ENCODE measurements around the gene CMC2. TPM values are rescaled to one million over a fixed set of nuclear protein-coding genes. Genes with fewer than 3 reads are reported as not detected.

CMC2 gene
- total RNA-seq, 1 donor from 2014 or later = 130 TPM

- intact Hi-C loops (cut with DNase I) = loop anchor here (10.0 kb wide), 1 partner anchor 730 kb away; no protein-coding TSS in a partner anchor
- DNase-seq (ENCODE audit: missing footprints) (no peak), ATAC-seq (no peak)
Measured at GRCh38 chr16:81004646-81005353, 1.9 kb downstream of the CMC2 start.

GRCh38 chr16:81003610-81004460 lies 2.9 kb downstream of the CMC2 start:
- intact Hi-C loops (cut with DNase I) = loop anchor here (10.0 kb wide), 1 partner anchor 731 kb away; no protein-coding TSS in a partner anchor
- no peak for DNase-seq (ENCODE audit: missing footprints)
- ATAC-seq = no peak

- intact Hi-C loops (cut with DNase I) = loop anchor here (10.0 kb wide), 1 partner anchor 732 kb away; no protein-coding TSS in a partner anchor
- ATAC-seq = no peak
- no peak for DNase-seq (ENCODE audit: missing footprints)
Measured at GRCh38 chr16:81003064-81003463, 3.6 kb downstream of the CMC2 start.

- no peak for DNase-seq (ENCODE audit: missing footprints)
- no peak for ATAC-seq
- intact Hi-C loops (cut with DNase I) = loop anchor here (10.0 kb wide), 1 partner anchor 733 kb away; no protein-coding TSS in a partner anchor
Measured at GRCh38 chr16:81001330-81001729, 5.4 kb downstream of the CMC2 start.

- no peak for ATAC-seq
- no peak for DNase-seq (ENCODE audit: missing footprints)
- intact Hi-C loops (cut with DNase I) = loop anchor here (10.0 kb wide), 1 partner anchor 734 kb away; no protein-coding TSS in a partner anchor
Measured at GRCh38 chr16:81000873-81001272, 5.8 kb downstream of the CMC2 start.

- intact Hi-C loops (cut with DNase I) = no loop called here
- DNase-seq (ENCODE audit: missing footprints) (no peak), ATAC-seq (no peak)
Measured at GRCh38 chr16:80997964-80998620, 8.6 kb downstream of the CMC2 start.

- DNase-seq (ENCODE audit: missing footprints) = no peak
- ATAC-seq = no peak
- intact Hi-C loops (cut with DNase I) = no loop called here
Measured at GRCh38 chr16:80997139-80997798, 9.4 kb downstream of the CMC2 start.

GRCh38 chr16:80996688-80997138 lies 10.0 kb downstream of the CMC2 start:
- DNase-seq (ENCODE audit: missing footprints) = no peak
- ATAC-seq = no peak
- intact Hi-C loops (cut with DNase I) = no loop called here

- no peak for DNase-seq (ENCODE audit: missing footprints)
- intact Hi-C loops (cut with DNase I) = no loop called here
- no peak for ATAC-seq
Measured at GRCh38 chr16:80994451-80994850, 12.2 kb downstream of the CMC2 start.

GRCh38 chr16:80993834-80994233 lies 12.9 kb downstream of the CMC2 start:
- DNase-seq (ENCODE audit: missing footprints) (no peak), ATAC-seq (no peak)
- intact Hi-C loops (cut with DNase I) = no loop called here

- peak; percentile 63 for ATAC-seq
- intact Hi-C loops (cut with DNase I) = no loop called here
- DNase-seq (ENCODE audit: missing footprints) = no peak
Measured at GRCh38 chr16:80993307-80993706, 13.4 kb downstream of the CMC2 start.

- ATAC-seq (no peak), DNase-seq (ENCODE audit: missing footprints) (no peak)
- intact Hi-C loops (cut with DNase I) = no loop called here
Measured at GRCh38 chr16:80992676-80993293, 13.9 kb downstream of the CMC2 start.

GRCh38 chr16:80991792-80992430 lies 14.8 kb downstream of the CMC2 start:
- intact Hi-C loops (cut with DNase I) = no loop called here
- no peak for DNase-seq (ENCODE audit: missing footprints)

GRCh38 chr16:80990978-80991377 lies 15.7 kb downstream of the CMC2 start:
- DNase-seq (ENCODE audit: missing footprints) = no peak
- intact Hi-C loops (cut with DNase I) = no loop called here
- no peak for ATAC-seq

More at GRCh38 chr16:80991792-80992430, 14.8 kb downstream of the CMC2 start:
- ATAC-seq = no peak

- DNase-seq (ENCODE audit: missing footprints) (no peak), ATAC-seq (no peak)
Measured at GRCh38 chr16:80990577-80990976, 16.1 kb downstream of the CMC2 start.

GRCh38 chr16:80989801-80990200 lies 16.9 kb downstream of the CMC2 start:
- intact Hi-C loops (cut with DNase I) = no loop called here
- ATAC-seq (no peak), DNase-seq (ENCODE audit: missing footprints) (no peak)

More at GRCh38 chr16:80990577-80990976, 16.1 kb downstream of the CMC2 start:
- intact Hi-C loops (cut with DNase I) = no loop called here

GRCh38 chr16:80988756-80989155 lies 17.9 kb downstream of the CMC2 start:
- intact Hi-C loops (cut with DNase I) = no loop called here
- no peak for DNase-seq (ENCODE audit: missing footprints)
- ATAC-seq = no peak

GRCh38 chr16:80986557-80986956 lies 20.1 kb downstream of the CMC2 start:
- ATAC-seq (no peak), DNase-seq (ENCODE audit: missing footprints) (no peak)
- intact Hi-C loops (cut with DNase I) = no loop called here

All from Right ventricle myocardium inferior (tissue), 1 donor.